T-helper 22 cell (primary cell): ENCODE data around the gene DNAH12.
A peak's percentile ranks its signal among the peaks of the same experiment; 100 is the strongest.

Experiments used
- DNase-seq: peaks from one replicate; pipeline ENCODE4 v3.0.0-alpha.2; 2020; ENCODE audit warnings: low read depth

Gene DNAH12, protein sequence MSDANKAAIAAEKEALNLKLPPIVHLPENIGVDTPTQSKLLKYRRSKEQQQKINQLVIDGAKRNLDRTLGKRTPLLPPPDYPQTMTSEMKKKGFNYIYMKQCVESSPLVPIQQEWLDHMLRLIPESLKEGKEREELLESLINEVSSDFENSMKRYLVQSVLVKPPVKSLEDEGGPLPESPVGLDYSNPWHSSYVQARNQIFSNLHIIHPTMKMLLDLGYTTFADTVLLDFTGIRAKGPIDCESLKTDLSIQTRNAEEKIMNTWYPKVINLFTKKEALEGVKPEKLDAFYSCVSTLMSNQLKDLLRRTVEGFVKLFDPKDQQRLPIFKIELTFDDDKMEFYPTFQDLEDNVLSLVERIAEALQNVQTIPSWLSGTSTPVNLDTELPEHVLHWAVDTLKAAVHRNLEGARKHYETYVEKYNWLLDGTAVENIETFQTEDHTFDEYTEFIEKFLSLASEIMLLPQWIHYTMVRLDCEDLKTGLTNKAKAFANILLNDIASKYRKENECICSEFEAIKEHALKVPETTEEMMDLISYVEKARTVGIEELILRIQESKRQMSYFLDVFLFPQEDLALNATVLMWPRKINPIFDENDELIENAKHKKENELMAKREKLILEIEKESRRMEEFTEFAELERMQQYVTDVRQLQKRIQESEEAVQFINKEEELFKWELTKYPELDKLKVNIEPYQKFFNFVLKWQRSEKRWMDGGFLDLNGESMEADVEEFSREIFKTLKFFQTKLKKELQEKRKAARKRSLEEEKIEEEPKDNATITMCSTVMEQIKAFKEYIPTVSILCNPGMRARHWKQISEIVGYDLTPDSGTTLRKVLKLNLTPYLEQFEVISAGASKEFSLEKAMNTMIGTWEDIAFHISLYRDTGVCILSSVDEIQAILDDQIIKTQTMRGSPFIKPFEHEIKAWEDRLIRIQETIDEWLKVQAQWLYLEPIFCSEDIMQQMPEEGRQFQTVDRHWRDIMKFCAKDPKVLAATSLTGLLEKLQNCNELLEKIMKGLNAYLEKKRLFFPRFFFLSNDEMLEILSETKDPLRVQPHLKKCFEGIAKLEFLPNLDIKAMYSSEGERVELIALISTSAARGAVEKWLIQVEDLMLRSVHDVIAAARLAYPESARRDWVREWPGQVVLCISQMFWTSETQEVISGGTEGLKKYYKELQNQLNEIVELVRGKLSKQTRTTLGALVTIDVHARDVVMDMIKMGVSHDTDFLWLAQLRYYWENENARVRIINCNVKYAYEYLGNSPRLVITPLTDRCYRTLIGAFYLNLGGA (N-terminal part only)

GRCh38 chr3:57544181-57545125 lies at the start of gene DNAH12:
TSS of gene DNAH12 (minus strand) at chr3:57544344. CDS start at chr3:57542870, 1,474 bp downstream.
- DNase-seq: no peak

GRCh38 chr3:57592306-57592705 lies 48.2 kb upstream of the DNAH12 start:
- DNase-seq: no peak

DNA sequence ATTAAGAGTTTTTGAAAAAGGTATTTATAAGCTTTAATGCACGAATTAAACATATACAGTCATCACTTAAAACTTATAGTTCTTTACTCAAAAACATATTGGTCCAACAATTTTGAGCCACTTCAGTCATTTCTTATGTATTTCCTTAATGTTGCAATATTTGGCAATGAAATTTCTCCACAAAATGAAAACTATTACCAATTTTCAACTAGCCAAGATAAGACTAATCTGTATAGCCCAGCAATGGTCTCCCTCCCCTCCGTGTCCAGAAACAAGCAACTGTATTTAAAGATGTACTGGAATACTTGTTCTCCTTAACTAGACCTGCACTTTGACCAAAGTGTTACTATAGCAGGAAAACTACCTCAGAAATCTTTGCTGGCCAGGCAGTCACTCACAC lies 43.8 kb upstream of the DNAH12 start:
- no peak for DNase-seq

DNA sequence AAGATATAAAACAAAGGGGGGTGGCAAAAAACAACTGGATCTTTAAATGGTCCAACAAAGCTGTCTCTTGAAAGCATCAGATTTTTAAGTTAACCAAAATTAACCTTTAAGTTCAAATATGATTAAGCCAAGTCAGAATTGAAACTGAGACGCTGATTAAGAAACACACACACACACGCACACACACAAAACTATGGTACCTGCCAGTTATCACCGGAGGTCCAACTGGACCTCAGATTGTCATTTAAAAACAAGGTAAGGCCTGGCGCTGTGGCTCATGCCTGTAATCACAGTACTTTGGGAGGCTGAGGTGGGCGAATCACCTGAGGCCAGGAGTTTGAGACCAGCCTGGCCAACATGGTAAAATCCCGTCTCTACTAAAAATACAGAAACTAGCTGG lies 42.6 kb upstream of the DNAH12 start:
- no peak for DNase-seq

DNA sequence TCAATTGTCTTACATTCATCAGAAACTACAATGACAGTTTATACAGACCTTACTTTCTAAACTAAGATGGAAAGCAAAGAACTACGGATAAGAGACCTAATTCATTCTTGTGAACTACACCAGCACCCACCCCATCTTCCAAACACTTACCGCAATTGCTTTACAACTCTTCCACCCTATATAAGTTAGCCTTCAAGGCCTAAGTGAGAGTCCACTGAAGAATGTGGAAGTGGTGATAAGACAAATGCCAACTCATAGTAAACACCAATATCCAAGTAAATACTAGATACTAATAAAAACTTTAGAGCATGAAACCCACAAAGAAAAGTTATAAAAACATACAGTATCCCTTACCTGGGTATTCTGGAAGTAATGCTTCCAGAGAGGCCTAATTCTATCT lies 39.4 kb upstream of the DNAH12 start:
- no peak for DNase-seq

- no peak for DNase-seq
Observed at GRCh38 chr3:57582474-57583168, 38.5 kb upstream of the DNAH12 start.

DNA sequence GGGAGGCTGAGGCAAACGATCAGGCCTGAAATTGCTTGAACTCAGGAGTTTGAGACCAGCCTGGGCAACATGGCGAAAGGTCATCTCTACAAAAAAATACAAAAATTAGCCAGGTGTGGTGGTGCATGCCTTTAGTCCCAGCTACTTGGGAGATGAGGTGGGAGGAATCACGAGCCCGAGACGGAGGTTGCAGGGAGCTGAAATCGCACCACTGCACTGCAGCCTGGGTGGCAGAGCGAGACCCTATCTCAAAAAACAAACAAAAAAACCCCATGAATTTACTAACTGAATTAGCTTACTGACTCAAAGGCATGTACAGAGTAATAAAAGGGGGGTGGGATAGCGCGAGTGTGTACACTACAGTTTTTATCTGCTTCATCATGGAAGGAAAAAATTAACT lies 33.7 kb upstream of the DNAH12 start:
- DNase-seq: no peak

- no peak for DNase-seq
Observed at GRCh38 chr3:57575966-57576626, 32.0 kb upstream of the DNAH12 start.

DNA sequence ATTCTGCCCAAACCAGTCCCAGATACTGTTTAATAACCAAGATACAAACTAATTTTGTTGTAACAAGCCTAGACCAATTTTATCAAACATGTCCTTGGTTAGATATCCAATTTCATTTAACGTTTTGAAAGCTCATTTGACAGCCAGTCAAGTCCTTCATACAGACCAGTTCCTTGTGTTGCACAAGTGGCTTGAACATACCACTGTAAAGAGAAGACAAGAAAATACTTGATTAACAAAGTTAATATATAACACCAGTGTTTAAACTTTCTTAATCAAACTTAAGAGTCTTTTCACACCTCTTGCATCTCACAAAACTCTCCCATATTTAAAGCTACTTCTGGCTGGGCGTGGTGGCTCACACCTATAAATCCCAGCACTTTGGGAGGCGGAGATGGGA lies 28.0 kb upstream of the DNAH12 start:
- no peak for DNase-seq

DNA sequence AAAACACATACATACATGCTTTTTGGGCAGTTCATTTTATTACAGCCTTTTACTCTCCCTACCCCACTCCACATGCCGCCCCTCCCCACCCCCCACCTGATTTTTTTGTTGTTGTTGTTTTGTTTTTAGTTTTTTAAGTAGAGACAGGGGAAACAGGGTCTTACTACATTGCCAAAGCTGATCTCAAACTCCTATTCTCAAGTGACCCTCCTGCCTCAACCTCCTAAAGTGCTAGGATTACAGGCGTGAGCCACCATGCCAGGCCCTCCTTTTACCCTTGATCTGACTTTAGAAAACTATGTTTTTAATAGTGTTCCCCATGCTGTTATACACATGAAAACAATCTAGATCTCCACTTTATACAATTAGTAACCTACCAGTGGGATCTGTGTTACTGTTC lies 26.7 kb upstream of the DNAH12 start:
- no peak for DNase-seq

DNA sequence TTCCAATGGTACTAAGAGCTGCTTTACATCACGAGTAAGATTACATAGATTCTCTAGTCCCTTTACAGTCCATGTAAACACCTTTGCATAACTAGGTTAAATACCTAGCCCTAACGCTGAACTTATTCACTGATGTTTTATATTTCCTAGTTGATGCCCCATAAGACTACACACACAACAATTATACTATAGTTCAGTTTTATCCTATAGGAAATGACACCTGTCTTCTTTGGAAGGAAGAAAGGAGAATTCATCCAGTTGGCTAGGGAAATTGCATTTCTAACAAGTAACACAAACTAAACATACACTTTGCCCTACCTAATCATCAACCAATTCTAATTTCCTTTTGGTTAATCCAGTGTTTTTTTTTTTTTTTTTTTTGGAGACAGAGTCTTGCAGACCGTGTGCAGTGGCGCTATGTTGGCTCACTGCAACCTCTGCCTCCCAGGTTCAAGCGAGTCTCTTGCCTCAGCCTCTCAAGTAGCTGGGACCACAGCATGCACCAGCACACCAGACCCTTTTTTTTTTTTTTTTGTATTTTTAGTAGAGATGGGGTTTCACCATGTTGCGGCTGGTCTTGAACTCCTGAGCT lies 25.8 kb upstream of the DNAH12 start:
- DNase-seq: no peak

- DNase-seq: no peak
Observed at GRCh38 chr3:57559526-57559925, 15.4 kb upstream of the DNAH12 start.

DNA sequence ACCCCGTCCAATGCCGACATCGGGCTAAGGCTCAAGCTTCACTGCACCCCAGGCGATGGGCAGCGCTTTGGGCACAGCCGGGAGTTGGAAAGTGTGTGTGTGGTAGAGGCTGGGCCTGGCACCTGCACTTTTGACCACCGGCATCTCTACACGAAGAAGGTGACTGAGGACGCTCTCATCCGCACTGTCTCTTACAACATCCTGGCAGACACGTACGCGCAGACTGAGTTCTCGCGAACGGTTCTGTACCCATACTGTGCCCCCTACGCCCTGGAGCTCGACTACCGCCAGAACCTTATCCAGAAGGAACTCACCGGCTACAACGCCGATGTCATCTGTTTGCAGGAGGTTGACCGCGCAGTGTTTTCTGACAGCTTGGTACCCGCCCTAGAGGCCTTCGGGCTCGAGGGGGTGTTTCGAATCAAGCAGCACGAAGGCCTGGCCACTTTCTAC lies 13.0 kb upstream of the DNAH12 start:
- no peak for DNase-seq

DNA sequence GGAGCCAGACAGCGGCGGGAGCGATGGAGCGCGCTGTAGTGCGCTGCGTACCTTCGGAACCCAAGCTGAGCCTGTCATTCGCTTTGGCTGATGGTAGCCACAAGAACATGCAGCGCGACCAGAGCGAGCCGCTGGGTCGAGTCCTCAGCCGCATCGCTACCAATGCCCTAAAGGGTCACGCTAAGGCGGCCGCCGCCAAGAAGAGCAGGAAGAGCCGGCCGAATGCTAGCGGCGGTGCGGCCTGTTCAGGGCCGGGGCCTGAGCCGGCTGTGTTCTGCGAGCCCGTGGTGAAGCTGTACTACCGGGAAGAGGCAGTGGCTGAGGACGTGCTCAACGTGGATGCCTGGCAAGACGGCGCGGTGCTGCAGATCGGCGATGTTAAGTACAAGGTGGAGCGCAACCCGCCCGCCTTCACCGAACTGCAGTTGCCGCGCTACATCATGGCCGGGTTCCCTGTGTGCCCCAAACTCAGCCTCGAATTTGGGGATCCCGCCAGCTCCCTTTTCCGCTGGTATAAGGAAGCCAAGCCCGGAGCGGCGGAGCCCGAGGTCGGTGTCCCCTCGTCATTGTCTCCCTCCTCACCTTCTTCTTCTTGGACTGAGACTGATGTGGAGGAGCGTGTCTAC lies 12.4 kb upstream of the DNAH12 start:
- peak; percentile 19 for DNase-seq

GRCh38 chr3:57555738-57556458 lies 11.8 kb upstream of the DNAH12 start, which contains the start of gene PDE12:
TSS of gene PDE12 (plus strand) at chr3:57556274. CDS start at chr3:57556380, 106 bp downstream.
- DNase-seq: peak; percentile 66

DNA sequence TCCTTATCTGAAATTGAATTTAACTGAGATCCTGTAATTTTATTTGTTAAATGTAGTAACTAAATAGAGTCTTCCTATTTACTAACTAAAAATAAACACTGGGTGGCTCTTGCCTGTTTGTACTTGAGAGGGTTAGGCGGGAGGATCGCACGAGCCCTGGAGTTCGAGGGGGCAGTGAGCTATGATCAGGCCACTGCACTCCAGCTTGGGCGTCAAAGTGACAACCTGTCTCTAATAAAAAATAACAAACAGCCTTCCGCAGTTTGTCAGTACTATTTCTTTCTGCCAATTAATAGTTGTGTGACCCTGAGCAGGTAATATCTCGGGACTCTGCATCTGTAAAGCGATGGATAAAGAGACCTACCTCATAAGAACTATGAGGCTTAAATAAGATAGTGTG lies 11.2 kb upstream of the DNAH12 start:
- no peak for DNase-seq

- DNase-seq: no peak
Observed at GRCh38 chr3:57546616-57547015, 2.5 kb upstream of the DNAH12 start.

GRCh38 chr3:57545636-57546268 lies 1.6 kb upstream of the DNAH12 start:
- DNase-seq: no peak
